ENCODE results near the gene EXOC3L1.

EXOC3L1 gene

DNA sequence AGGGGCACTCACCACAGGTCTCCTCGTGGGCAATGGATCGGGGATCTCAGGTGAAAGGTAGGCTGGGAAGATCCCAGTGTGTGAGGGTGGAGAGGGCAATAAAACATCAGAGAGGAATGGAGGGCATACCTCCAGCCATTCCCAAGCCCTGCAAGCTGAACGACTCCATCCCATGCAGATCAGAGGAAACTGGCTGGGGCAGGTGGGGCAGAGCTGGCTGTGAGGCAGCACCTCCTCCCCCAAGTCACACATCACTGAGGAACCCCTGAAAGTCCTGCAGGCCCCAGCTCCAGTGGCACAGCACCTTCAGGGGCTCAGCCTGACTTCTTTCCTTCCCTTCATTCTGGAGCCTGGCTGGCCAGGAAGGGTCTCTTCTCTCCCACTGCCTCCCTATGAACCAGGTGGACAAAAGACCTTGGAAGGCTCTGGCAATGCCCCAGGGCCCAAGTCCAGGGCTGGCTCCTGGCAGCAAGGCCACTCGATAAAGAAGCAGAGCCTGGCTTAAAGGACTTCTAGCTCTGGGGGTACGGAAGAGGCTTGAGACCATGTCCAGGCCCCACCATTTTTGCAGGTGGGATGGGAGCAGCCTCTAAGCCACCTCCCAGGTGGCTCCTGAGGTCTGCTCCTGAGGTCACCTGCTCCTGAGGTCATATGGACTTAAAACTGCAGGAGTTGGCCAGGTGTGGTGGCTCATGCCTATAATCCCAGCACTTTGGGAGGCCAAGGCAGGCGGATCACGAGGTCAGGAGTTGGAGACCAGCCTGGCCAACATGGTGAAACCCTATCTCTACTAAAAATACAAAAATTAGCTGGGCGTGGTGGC is 23.5 kb upstream of the EXOC3L1 start:
- FAIRE-seq = no peak

DNA sequence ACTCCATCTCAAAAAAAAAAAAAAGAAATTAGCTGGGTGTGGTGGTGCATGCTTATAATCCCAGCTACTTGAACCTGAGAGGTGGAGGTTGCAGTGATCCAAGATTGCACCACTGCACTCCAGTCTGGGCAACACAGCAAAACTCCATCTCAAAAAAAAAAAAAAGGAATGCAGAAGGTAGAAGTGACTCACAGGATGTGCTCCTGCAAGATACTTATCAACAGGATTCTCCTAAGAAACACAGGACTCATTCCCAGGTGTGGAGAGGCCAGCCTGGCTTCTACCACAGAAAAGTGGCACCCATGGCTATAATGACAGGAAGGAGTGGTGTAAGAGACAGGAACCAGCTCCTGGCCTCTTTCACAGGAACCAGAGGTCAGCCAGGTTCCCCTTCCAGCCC is 22.8 kb upstream of the EXOC3L1 start:
- FAIRE-seq = no peak

DNA sequence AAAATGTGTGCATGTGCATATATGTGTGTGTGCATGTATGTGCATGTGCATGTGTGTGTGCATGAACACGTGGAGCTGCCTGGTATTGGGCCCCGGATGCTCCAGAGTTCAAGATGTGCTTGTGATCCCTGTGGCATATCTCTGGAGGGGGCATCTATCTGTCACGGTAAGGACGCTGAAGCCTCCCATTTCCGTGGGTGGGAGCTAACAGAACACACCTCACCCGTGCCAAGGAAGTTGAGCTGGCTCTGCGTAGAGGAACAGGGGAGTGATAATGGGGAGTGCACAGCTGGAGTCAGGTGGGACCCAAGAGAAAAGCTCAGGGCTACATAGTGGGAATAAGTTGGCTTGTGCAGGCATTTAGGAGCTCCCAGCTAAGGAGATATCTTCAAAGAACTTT is 21.7 kb upstream of the EXOC3L1 start:
- FAIRE-seq = no peak

DNA sequence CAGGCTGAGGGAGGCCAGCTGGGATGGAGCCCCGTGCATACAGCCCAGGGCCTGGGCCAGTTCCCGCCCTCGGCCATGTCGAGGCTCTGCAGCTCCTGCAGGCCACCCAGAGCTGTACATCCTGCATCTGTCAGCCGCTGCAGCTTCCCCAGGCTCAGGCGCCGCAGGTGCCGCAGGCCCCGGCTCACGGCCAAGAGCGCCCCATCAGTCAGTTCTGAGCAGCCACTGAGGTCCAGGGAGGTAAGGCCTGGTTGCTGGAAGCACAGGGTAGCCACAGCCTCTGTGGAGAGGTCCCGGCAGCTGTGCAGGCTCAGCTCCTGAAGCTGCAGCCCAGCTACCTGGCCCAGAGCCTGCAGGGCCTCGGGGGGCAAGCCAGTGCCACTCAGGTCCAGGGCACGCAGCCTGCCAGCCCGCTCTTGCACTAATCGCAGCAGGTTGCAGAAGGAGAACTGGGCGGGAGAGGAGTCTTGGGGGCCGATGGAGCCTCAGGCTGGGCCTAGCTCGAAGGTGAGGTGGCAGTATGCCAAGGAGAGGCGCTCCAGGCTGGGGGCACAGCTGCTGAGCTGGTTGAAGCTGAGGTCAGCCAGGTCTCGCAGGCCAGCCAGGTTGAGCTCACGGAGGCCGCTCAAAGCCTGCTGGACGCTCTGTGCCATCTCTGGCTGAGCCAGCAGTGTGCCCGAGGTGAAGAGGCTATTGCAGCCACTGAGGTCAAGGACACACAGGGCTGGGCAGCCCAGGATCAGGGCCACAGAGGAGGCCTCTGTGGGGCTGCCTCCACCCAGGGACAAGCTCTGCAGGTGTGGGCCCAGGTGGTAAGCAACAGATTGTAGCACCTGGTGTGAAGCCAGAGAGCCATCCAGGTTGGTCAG is 20.4 kb upstream of the EXOC3L1 start:
- no peak for FAIRE-seq

- FAIRE-seq = no peak
Observed at GRCh38 chr16:67209565-67209964, 19.6 kb upstream of the EXOC3L1 start.

DNA sequence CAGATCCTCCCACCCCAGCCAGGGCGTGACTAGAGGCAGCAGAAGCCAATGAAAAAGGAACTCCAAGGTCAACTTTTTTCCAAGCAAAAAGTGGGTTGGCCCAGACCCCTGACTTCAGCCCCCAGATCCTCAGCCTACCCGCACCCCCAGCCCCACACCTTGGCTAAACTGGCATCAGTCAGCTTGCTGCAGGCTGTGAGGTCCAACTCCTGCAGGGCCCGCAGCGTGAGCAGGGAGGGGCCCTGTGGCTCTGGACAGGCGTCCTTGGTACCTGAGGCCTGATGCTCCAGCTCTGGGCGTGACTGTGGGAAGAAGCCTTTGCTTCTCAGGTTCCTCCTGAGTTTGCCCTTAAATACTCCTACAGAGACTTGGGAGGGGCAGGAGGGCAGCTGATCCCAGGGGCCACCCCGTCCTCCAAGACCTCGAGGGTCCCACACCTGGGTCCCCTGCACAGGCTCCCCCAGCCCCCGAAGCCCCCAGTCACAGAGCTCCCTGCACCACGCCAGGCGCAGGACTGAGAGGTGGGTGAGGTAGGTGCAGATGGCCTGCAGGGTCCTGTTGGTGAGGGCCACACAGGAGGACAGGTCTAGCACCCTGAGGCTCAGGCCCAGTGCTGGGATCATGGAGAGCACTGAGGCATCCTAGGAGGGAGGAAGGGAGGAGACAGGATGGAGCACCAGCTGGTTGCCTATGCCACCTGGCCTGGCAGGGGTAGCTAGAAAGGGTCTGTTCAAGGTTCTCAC is 18.4 kb upstream of the EXOC3L1 start:
- no peak for FAIRE-seq

DNA sequence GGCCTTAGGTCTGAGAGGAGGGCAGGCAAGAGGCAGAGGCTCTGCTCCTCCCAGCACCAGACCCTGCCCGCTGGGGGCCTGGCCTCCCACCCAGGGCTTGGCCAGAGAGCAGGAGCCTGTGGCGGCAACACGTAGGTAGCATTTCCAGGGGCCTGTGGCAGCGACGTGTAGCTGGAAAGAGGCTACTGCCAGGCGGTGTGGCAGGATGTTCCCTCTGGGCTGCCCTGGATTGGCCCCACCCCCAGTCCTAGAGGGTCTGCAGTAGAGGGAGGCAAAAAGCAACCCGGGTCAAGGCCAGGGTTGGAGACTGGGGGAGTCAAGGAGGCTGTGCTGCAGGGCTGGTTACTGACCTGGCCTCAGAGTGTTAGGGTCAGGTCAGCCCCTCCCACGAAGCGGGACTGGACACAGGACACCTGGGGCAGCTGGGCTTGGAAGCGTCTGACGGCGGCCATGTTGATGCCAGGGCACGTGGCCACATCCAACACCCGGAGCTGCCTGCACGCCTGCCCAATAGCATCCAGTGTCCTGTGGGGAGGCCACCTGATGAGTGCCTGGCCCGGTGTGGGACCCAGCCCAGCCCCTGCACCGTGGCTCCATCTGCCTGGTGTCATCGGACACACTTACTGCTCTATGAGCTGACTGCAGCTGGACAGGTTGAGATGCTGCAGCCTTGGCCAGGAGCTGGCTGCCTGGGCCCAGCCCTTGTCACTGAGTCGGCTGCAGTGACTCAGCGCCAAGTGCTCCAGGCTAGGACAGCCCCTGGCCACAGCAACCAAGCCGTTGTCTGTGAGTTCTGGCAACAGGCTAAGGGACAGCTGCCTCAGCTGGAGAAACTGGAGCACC is 17.5 kb upstream of the EXOC3L1 start:
- no peak for FAIRE-seq

DNA sequence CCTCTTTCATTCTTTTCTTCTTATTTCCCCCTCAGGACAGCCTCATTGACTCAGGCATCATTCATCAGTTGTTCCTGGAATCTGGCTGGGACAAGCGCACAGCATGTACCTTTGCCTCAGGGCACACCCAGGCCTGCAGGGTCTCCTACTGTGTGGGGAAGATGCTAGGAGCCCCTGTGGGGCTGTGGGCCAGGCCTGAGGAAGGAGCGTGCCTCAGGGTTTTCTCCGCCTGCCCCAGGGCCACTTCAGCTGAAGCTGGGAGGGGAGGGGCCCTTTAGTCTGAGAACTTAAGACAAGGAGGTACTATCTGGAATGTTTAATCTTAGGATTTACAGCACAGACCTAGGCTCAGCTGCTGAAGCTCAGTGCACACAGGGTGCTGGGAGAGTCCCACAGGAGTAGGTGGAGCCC is 16.9 kb upstream of the EXOC3L1 start:
- no peak for FAIRE-seq

DNA sequence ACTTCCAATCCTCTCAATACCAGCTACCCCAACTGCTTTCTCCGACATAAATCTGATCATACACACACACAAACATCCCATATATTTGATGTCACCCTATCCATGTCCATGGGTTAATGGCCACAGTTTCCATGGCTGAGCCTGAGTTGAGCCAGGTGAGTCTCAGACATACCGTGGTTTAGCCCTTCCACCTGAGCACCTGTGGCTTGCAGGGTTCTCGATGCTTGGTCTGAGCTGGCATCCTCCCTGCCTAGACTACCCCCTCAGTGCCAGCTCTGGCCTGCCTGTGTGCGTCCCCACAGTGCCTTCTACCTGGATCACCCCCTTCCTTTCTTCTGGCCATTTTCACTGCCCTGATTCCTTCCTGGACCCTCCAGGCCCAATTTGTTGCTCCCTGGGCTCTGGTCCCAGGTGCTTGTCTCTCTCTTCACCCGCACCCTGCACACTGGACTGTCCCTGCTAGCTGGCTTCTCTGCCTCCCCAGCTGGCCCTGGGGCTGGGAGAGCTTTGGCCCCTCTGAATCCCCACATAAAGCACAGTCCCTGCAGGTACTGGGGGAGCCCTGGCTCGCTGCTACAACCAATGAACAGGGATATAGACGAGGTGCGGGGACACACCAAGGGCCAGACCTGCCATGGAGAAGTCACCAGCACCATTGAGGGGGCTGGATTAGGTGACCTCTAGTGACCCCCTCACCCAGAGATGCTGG is 16.3 kb upstream of the EXOC3L1 start:
- FAIRE-seq = no peak

DNA sequence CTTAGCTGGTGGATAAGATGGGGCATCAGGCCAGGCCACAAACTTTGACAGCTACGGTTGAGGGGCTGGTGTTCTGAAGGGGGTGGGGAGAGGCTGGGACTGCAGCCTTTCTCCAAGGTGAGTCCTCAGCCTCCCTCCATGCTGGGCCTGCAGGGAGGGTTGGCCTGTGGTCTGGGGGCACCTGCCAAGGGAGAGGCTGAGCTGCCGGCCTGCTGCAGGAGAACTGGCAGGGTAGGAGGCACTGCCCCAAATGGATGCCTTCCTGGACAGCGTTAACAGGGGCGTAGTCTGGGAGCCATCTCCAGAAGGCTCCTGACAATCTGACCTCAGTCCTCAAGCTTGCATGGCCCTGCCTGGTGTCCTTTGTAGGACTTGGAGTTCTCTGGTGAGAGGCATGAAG is 14.1 kb upstream of the EXOC3L1 start:
- FAIRE-seq = no peak

DNA sequence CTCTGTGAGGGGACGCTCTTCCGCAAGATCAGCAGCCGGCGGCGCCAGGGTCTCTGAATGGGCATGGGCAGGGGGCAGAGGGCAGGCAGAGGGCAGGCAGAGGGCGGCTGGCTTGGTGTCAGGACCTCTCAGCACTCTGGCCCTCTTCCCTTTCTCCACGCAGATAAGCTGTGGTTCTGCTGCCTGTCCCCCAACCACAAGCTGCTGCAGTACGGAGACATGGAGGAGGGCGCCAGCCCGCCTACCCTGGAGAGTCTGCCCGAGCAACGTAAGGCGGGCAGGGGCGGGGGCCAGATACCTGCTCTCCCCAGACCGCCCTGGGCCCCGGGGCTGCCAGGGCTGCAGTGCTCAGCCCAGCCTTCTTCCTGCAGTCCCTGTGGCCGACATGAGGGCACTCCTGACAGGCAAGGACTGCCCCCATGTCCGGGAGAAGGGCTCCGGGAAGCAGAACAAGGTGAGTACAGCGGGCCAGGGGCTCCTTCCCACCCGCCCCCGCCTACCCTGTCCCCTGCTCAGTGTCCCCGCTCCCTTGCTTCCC is 13.1 kb upstream of the EXOC3L1 start:
- FAIRE-seq = no peak

DNA sequence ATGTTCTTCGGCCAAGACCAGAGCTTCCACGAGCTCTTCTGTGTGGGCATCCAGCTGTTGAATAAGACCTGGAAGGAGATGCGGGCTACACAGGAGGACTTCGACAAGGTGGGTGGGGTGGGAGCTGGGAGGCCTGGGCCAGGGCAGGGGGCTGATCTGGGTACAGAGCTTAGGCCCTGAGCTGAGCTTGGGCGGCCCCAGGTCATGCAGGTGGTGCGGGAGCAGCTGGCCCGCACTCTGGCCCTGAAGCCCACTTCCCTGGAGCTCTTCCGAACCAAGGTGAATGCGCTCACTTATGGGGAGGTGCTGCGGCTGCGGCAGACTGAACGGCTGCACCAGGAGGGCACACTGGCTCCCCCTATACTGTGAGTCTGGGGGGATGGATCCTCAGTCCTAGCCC is 12.5 kb upstream of the EXOC3L1 start:
- no peak for FAIRE-seq

- FAIRE-seq = no peak
Observed at GRCh38 chr16:67201411-67202345, 11.7 kb upstream of the EXOC3L1 start.

- no peak for FAIRE-seq
Observed at GRCh38 chr16:67200491-67200890, 10.6 kb upstream of the EXOC3L1 start.

DNA sequence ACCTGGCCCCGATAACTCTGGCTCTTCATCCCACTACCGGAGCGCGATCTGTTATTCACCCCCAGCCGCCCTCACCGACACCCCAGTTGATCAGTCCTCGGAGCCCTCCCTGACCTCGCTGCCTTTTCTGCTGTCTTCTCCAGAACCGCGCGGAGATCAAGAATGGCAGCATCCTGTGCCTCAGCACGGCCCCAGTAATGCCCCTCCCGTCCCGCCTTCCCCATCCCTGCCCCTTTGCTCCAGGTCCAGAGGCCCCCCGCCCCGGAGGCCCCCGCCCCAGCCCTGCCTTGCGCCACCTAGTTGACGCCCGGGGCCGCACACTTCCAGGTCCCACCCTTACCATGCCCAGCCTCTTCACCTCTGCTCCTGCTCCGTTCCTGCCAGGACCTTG is 9.9 kb upstream of the EXOC3L1 start:
- FAIRE-seq = no peak

DNA sequence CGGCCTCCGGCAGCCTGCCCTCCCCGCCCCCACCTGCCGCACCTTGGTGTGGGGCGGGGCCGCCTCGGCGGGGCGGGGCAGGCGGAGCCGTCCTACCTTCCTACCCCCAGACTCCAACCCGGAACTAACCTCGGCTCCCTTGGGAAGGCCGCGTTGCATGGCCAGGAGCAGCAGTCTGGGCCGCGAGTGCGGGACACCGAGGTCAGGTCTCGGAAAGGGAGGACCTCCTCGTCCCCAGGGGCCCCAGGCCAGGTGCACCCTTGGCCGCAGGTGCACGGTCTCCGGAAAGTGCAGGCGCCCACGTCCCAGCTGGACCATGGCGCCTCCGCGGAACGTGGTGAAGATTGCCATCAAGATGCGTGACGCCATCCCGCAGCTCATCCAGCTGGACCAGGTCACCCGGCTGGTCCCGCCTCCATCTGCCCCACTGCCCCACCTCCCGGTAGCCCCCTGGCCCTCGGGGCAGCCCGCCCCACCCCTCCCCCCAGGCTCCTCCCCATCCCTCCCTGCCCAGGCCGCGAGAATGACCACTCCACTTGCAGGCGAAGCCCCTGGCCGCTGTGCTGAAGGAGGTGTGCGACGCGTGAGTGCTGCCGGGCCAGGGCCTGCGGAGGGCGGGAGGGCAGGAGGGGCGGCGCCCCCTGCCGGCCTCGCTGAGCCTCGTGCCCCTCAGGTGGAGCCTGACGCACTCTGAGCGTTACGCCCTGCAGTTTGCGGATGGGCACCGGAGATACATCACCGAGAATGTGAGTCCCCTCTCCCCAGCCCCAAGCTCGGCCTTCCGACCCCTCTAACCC is 9.3 kb upstream of the EXOC3L1 start, which contains the start of gene ELMO3:
Gene ELMO3, plus strand, starts transcription at position 121 of the 797 bp plus-strand sequence. Its CDS starts 196 bp downstream, at position 317.
- FAIRE-seq = no peak

GRCh38 chr16:67198238-67198734 is 8.3 kb upstream of the EXOC3L1 start:
- no peak for FAIRE-seq

DNA sequence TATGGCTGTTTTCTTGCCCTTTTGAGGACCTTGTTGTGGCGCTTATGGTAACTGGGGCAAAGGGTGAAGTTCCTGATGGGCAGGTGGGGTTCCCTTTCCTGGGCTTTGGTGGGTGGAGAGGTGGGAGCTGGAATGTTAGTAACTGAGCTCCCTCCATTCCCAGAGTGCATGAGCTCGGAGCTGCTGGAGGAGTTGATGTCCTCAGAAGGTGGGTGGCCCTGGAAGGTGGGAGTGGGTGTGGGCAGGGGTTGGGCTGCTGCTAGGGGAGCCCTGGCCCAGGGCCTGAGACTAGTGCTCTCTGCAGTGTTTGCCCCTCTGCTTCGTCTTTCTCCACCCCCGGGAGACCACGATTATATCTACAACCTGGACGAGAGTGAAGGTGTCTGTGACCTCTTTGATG is 7.8 kb upstream of the EXOC3L1 start:
- no peak for FAIRE-seq

- FAIRE-seq = no peak
Observed at GRCh38 chr16:67196881-67197280, 6.9 kb upstream of the EXOC3L1 start.

All from G401.6 (cell line).